HG03442 (cell line): ENCODE results near the gene SAA2.

ENCODE experiments used
- ATAC-seq: cut with Tn5 transposase; IDR thresholded peaks from one replicate; pipeline ENCODE4 v1.9.1; 2021; ENCODE audit warnings: mild to moderate bottlenecking, moderate library complexity; ENCODE audit not compliant: unreplicated experiment

SAA2 gene

DNA sequence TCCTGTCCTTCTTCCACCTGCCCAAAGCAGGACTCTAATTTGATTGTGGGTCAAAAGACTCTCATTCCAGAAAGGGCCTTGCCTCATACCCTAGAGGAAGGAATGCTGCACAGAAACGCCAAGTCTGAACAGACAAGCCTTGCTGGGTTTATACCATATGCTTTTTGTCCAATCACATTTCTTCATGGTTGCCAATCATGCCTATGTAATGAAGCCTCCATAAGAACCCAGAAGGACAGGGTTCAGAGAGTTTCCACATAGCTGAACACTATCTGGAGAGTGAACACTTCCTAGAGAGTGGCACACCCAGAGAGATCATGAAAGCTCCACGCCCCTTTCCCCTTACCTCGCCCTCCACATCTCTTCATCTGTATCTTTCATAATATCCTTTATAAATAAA, 4.8 kb upstream of the SAA2 start:
- no peak for ATAC-seq

DNA sequence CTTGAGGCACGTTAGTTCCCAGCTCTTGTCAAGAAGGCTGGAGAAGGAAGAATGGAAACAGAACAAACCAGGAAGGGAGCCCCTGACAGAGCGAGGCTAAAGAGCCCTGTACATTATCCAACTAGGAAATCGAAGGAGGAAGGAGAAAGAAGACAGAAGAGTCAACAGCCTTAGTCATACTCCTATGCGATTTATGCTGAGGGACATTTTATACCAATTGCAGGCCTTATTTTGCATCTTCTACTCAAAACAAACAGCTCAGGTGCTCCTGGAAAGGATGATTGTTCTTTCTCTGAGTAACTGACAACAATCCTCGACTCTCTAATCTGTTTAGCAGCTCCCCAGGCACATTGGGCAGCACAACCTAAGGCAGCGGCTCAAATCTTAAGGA, 1.3 kb downstream of the SAA2 start:
- ATAC-seq, result peak; percentile 20

DNA sequence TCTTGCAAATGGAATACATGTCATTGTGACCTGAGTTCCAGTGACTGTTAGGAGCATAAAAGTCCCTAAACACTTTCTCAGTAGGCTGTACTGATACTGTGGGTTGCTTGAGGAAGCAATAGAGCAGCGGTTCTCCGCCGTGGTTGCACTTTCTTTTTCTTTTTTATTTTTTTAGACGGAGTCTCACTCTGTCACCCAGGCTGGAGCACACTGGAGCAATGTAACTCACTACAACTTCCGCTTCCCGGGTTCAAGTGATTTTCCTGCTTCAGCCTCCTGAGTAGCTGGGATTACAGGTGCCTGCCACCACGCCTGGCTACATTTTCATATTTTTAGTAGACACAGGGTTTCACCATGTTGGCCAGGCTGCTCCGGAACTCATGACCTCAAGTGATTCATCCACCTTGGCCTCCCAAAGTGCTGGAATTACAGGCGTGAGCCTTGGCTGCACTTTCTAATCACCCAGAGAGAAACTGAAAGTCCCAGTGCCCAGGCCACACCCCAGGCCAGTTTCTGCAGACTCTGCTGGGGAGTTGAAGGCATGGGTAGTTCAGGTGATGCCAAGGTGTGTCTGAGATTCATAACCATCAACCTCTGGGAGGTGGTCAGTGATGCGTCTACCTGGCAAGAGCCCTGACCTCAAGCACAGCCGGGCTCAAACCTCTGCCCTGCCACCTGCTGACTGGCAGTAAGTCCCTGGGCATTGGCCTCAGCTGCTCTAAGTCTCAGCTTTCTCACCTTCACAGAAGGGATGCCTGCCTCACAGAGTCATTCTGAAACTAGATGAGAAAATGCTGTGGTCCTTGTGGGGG, 1.9 kb downstream of the SAA2 start:
- peak; percentile 85 for ATAC-seq

DNA sequence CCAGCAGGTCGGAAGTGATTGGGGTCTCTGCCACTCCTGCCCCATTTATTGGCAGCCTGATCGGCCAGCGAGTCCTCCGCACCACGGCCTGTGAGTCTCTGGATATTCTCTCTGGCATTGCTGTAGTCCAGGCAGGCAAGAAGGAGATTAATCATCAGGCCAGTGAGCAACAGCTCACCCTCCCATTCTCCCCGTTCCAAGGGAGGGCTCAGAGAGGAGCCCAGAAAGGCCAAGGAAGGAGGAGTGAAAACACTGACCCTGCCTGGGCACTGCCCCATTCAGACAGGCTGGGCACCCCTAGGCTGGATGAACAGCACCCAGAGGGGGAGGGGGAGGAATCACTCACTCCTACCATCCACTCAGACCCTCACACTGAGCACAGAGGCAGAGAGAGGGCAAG, 3.1 kb downstream of the SAA2 start:
- ATAC-seq, result no peak

DNA sequence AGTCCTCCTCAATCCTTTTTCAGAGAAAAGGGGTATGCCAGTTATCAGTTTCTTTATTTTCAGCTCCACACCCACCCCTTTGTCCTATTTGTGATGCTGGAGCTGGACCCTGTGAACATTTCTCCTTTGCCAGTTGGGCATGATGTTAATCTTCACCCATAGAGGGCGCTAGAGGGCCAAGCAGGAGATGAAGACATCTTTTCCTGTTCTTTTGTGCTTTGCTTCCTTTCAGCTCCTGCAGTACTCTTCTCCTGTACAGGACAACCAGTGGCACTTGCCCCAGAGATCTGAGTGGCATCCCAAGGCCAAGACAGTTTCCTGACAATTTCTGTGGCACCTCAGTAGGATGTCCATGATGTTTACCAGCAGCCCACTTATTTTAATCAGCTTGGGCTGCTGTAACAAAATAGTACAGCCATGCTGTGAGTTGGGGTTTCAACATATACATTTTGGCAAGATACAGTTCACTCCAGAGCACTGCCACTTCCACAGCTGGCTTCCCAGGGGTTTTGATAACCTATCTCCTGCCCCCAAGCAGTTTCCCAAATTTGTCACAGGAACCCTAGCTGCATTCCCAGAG, 4.6 kb downstream of the SAA2 start:
- ATAC-seq, result no peak

- no peak for ATAC-seq
Measured at GRCh38 chr11:18239655-18240054, 8.8 kb downstream of the SAA2 start.

- ATAC-seq, result no peak
Measured at GRCh38 chr11:18236664-18237356, 11.7 kb downstream of the SAA2 start, which contains the start of gene SAA4. SAA4 (minus strand) TSS chr11:18236802; CDS start chr11:18235926, 876 bp downstream.

DNA sequence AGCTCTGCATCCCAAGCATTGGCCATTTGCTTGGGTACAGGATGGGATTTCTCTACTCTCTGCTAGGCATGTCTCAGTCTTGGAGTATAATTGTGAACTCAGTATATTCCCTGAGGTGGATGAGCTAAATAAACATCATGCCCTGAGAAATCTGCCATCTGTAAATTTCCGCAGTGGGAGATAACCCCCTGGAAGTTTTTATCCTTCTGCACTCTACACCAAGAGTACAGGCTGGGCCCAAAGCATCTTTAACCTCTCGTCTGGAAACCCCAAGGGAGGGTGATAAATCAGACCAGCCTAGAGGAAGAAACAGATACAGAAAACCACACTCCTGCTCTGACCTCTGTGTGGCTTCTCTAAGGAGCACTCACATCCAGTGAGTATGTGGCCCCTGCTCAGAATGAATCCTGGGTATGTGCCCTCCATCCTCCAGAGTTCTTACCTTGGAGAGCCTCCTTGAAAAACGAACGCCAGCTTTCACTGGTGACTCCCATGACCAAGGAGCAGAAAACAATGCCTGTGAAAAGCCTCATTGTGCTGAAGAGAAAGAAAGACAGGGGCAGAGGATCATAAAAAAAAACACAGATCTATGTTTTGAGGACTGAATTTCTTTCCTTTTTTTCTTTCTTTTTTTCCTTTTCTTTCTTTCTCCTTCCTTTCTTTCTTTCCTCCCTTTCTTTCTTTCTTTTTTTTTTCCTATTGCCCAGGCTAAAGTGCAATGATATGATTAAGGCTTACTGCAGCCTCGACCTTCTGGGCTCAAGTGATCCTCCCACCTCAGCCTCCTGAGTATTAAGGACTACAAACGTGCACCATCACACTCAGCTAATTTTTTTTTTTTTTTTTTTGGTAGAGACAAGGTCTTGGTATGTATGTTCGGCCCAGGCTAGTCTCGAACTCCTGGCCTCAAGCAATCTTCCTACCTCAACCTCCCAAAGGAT, 12.8 kb downstream of the SAA2 start:
- ATAC-seq, result no peak

- no peak for ATAC-seq
Measured at GRCh38 chr11:18233912-18234311, 14.6 kb downstream of the SAA2 start.

DNA sequence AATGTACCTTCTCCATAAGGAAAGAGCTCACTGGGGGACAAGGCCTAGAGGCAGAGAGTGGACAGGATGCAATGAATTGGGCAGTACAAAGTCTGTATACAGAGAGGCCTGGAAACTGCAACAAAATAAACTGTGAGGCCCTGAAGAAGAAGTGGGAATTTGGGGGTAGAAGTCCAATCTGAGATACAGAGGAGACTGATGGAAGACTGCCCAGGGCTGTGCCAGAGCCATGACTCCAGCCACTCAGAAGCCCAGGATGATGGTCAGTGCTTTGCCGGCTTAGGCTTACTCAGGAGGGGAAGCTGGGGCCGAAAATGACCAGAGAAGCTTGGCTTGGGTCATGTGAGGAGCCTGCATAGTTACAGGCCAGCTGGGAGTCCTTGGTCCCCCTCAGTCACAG, 17.6 kb downstream of the SAA2 start:
- ATAC-seq, result no peak

GRCh38 chr11:18229501-18229900, 19.0 kb downstream of the SAA2 start:
- peak; percentile 92 for ATAC-seq

DNA sequence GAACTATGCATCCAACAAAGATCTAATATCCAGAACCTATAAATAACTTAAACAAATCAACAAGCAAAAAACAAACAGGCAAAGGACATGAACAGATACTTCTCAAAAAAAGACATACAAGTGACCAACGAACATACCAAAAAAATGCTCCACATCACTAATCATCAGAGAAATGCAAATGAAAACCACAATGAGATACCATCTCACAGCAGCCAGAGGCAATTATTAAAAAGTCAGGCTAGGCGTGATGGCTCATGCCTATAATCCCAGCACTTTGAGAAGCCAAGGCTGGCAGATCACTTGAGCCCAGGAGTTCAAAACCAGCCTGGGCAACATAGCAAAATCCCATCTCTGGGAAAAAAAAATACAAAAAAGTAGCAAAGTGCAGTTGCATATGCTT, 22.6 kb downstream of the SAA2 start:
- no peak for ATAC-seq

- ATAC-seq, result no peak
Measured at GRCh38 chr11:18223591-18224387, 24.7 kb downstream of the SAA2 start.

DNA sequence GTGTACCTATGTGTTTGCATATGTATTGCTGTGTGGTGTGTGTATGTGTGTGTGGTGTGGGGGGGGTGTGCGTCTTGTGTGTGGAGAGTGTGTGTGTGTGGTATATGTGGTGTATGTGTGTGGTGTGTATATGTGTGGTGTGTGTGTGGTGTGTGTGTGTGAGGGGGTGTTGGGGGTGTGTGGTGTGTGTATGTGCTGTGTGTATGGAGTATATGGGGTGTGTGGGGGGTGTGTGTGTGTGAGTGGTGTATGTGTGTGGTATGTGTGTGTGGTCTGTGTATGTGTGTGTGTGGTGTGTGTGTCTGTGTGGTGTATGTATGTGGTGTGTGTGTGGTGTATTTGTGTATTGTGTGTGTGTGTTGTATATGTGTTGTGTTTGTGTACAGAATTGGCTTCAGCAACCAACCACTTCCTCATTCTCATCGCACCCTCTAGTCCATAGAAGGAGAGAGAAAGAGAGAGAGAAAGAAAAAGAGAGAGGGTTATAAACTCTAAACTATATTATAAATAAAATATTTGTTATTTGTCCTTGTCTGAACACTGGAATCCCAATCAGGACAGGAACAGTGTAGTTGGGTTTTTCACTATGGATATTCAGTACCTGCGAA, 25.6 kb downstream of the SAA2 start:
- ATAC-seq, result no peak

DNA sequence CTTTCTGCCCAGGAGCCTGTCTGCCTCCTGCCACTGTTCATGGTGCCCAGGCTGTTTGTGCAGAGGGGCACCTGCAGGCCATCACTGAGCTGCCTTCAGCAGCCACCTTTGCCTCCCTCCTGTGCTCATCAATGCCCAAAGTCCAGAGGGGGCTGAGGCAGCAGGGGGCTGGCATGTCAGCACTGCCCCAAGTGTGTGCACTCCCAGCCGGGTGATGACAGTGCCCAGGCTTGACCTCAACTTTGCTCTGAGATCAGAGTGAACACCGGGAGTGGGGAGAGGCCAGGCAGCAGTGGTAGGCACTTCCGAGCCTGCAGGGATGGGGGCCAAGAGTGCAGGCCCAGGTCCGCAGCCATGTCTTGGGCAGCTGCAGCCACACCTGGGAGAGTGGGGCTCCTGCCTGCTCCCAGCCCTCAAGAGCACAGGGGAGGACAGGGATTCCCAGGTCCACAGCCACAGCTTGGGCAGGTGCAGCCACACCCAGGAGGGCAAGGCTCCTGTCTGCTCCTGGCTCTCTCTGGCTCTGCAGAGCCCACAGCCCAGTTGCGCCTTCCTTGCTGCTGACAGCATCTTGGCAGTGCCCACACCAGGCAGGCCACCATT, 27.1 kb downstream of the SAA2 start:
- no peak for ATAC-seq

DNA sequence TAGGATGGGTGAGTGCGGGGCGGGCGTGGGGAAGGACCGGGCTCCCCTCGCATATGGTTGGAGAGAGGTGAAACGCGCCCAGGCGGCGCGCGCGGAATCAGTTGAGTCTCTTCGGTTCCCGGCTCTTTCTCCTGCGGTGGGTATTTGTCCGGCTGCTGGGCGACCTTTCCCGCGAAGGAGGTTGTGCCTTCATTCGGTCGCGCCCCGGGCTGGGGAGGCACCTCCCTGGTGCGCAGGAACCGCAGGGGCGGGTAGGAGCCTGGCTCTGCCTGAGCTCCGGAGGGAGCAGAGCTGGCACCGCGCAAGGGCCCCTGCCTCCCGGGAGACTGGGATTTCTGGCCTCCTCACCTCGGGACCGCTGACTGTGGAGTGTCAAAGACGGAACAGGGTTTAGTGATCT, 39.4 kb downstream of the SAA2 start:
- no peak for ATAC-seq

DNA sequence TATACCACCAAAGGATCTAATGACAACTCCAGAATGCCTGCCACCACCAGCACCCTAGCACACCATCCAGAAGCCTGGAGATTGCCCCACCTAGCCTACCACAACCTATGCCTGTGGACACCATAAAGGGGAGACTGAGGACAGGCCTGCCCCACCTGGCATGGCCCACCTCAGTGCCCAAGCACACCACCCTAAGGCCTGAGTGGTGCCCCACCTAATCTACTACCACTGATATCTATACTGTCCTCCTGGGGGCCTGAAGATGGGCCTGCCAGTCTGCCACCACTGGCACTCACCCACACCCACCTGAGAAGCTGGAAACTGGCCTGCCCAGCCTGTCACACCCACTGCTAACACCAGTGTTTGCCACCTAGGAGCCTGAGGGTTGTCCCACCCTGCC, 43.7 kb downstream of the SAA2 start:
- no peak for ATAC-seq

GRCh38 chr11:18204220-18204619, 44.2 kb downstream of the SAA2 start:
- ATAC-seq, result no peak

DNA sequence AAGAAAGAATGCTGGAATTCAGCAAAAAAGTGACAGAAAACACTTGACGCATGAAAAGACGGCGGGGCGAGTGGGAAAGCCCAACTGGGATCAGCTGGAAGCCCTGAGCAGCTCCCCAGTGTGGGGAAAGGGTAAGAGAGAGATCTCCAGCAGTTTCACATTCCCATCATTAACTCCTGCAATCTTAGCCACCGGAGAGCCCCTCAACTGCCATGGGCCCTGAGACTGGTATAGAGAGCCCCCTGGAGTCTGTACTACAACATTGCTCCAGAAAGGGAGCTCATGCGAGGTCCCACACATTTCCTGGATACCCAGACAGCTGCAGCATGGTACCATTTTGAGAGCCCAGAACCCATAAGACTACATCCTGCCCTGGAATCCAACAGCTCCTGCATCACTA, 44.7 kb downstream of the SAA2 start:
- no peak for ATAC-seq
